GM23338 (cell line): ENCODE results near the gene PALLD. TPM values are rescaled to one million over a fixed set of nuclear protein-coding genes. Genes with fewer than 3 reads are reported as not detected.

Experiments used
- ATAC-seq: fragments of 200-7000 bp; cut with Tn5 transposase; 3 replicates; pipeline ENCODE4 v1.9.1; 2020
- DNase-seq: peaks from one replicate; pipeline ENCODE4 v3.0.0-alpha.2; 2015; ENCODE audit warnings: low spot score
- H2AFZ ChIP-seq: fragments of 200-600 bp; sonication (generic); 2 replicates; pipeline ENCODE4 v1.8.0; 2016; ENCODE audit warnings: antibody characterized with exemption, mild to moderate bottlenecking, moderate library complexity
- H3F3A ChIP-seq: fragments of 200-600 bp; sonication (generic); replicated peaks from 2 replicates; pipeline ENCODE4 v1.8.0; 2017; ENCODE audit warnings: antibody characterized with exemption, mixed run types, low read depth
- H3K27ac ChIP-seq: fragments of 200-600 bp; sonication (generic); 2 replicates; pipeline ENCODE4 v1.6.1; 2016; ENCODE audit warnings: low read depth
- H3K27me3 ChIP-seq: fragments of 200-600 bp; sonication (generic); 2 replicates; pipeline ENCODE4 v1.8.0; 2016; ENCODE audit warnings: mild to moderate bottlenecking, mixed run types, moderate library complexity; ENCODE audit not compliant: insufficient read depth
- H3K36me3 ChIP-seq: fragments of 200-600 bp; sonication (generic); 2 replicates; pipeline ENCODE4 v1.8.0; 2016; ENCODE audit warnings: mild to moderate bottlenecking; ENCODE audit not compliant: insufficient read depth
- H3K4me1 ChIP-seq: fragments of 200-600 bp; sonication (generic); 2 replicates; pipeline ENCODE4 v1.8.0; 2016; ENCODE audit warnings: mild to moderate bottlenecking, moderate library complexity; ENCODE audit not compliant: insufficient read depth
- H3K4me2 ChIP-seq: fragments of 200-600 bp; sonication (generic); 2 replicates; pipeline ENCODE4 v1.7.1; 2017; ENCODE audit warnings: mixed run types
- H3K4me3 ChIP-seq: fragments of 200-600 bp; sonication (generic); 2 replicates; pipeline ENCODE4 v1.6.1; 2016; ENCODE audit warnings: mixed run types
- H3K79me2 ChIP-seq: fragments of 200-600 bp; sonication (generic); replicated peaks from 2 replicates; pipeline ENCODE4 v1.8.0; 2017; ENCODE audit warnings: mild to moderate bottlenecking; ENCODE audit not compliant: insufficient read depth
- H3K9me2 ChIP-seq: fragments of 200-600 bp; sonication (generic); 2 replicates; pipeline ENCODE4 v1.8.0; 2017; ENCODE audit not compliant: insufficient read depth
- H4K20me1 ChIP-seq: fragments of 200-600 bp; sonication (generic); replicated peaks from 2 replicates; pipeline ENCODE4 v1.8.0; 2017; ENCODE audit warnings: mild to moderate bottlenecking; ENCODE audit not compliant: insufficient read depth
- H3K27ac Mint-ChIP-seq: 2 replicates; pipeline ENCODE4 v1.8.0; 2020; ENCODE audit warnings: inconsistent platforms, mild to moderate bottlenecking, moderate library complexity, mixed read lengths
- H3K27me3 Mint-ChIP-seq: 3 replicates; pipeline ENCODE4 v1.8.0; 2022; ENCODE audit warnings: low read depth, mild to moderate bottlenecking, moderate library complexity, mixed read lengths, inconsistent platforms; ENCODE audit not compliant: insufficient read depth, poor library complexity
- H3K36me3 Mint-ChIP-seq: 3 replicates; pipeline ENCODE4 v1.8.0; 2021; ENCODE audit warnings: low read depth, mild to moderate bottlenecking, inconsistent platforms, moderate library complexity, mixed read lengths
- H3K4me1 Mint-ChIP-seq: 3 replicates; pipeline ENCODE4 v1.8.0; 2020; ENCODE audit warnings: mild to moderate bottlenecking, inconsistent platforms, mixed read lengths
- H3K4me3 Mint-ChIP-seq: 3 replicates; pipeline ENCODE4 v1.8.0; 2021; ENCODE audit warnings: moderate library complexity, mild to moderate bottlenecking, inconsistent platforms, mixed read lengths
- H3K9me3 Mint-ChIP-seq: 3 replicates; pipeline ENCODE4 v1.8.0; 2020; ENCODE audit warnings: moderate library complexity, mild to moderate bottlenecking, inconsistent platforms, mixed read lengths
- CREB1 ChIP-seq: fragments of 250-450 bp; sonication (Bioruptor Pico); IDR thresholded peaks from 2 replicates; pipeline ENCODE4 v1.5.0; 2020; ENCODE audit warnings: low read depth, mild to moderate bottlenecking, moderate library complexity
- EZH2 ChIP-seq: fragments of 200-600 bp; sonication (generic); IDR thresholded peaks from one replicate; pipeline ENCODE4 v1.8.0; 2017; ENCODE audit warnings: antibody characterized with exemption, mild to moderate bottlenecking, low read depth; ENCODE audit not compliant: unreplicated experiment
- EZH2phosphoT487 ChIP-seq: fragments of 200-600 bp; sonication (generic); IDR thresholded peaks from one replicate; pipeline ENCODE4 v1.8.1; 2018; ENCODE audit warnings: antibody characterized with exemption; ENCODE audit not compliant: unreplicated experiment
- NANOG ChIP-seq: IDR thresholded peaks from 2 replicates; pipeline ENCODE4 v1.6.1; 2016; ENCODE audit warnings: antibody characterized with exemption, borderline replicate concordance
- POLR2AphosphoS5 ChIP-seq: IDR thresholded peaks from 2 replicates; pipeline ENCODE4 v1.6.1; 2016; ENCODE audit warnings: antibody characterized with exemption, low read depth
- STAT1 ChIP-seq: IDR thresholded peaks from one replicate; pipeline ENCODE4 v1.6.1; 2016; ENCODE audit warnings: antibody characterized with exemption; ENCODE audit not compliant: unreplicated experiment
- ZNF114 ChIP-seq: fragments of 250-450 bp; sonication (Bioruptor Pico); IDR thresholded peaks from 2 replicates; pipeline ENCODE4 v1.5.0; 2020; ENCODE audit warnings: mild to moderate bottlenecking, moderate library complexity
- polyA plus RNA-seq: library from polyadenylated mRNA; unstranded; fragments of >200 nt; fragmentation: Nextera tagmentation; extraction: Ambion mirVana; gene quantifications from 2 replicates; pipeline ENCODE4 v1.2.1, GENCODE V29; 2016
- total RNA-seq: library from RNA; depleted of rRNA; stranded (reverse); fragments of >200 nt; shearing (Covaris generic); gene quantifications from 2 replicates; pipeline ENCODE4 v1.2.3, GENCODE V29; 2014
- TF ChIP-seq, protein P1 (sequence below): IDR thresholded peaks from 2 replicates; pipeline ENCODE4 v1.6.1; 2016; ENCODE audit warnings: antibody characterized with exemption
- TF ChIP-seq, protein P2 (sequence below): IDR thresholded peaks from one replicate; pipeline ENCODE4 v1.6.1; 2018; ENCODE audit warnings: antibody characterized with exemption; ENCODE audit not compliant: unreplicated experiment
- TF ChIP-seq, protein P3 (sequence below): fragments of 250-450 bp; sonication (Bioruptor Pico); IDR thresholded peaks from 2 replicates; pipeline ENCODE4 v1.5.0; 2020; ENCODE audit warnings: mild to moderate bottlenecking, moderate library complexity

PALLD gene
- total and polyA plus RNA-seq, 2 experiments from 2014 or later, result 13.1 to 30.2 TPM

DNA sequence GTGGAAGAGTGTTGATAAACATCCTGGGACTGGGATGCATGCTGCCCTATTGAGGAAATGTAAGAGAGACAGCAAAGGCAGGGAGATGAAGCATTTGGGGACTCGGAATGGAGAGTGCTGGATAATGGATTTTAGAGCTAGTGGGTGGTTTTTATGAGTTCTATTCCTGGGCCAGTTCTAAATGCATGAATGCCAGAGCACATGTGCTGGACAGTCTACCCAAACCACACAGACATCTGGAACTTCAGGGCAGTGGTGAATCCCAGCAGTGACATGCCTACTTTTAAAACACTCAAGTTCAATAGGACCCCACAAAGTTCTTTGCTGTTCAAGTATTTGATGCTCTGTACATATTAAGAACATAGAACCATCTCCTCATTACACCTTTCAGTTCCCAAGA, 379.3 kb downstream of the PALLD start (continued):
- TF ChIP-seq, protein P1, sequence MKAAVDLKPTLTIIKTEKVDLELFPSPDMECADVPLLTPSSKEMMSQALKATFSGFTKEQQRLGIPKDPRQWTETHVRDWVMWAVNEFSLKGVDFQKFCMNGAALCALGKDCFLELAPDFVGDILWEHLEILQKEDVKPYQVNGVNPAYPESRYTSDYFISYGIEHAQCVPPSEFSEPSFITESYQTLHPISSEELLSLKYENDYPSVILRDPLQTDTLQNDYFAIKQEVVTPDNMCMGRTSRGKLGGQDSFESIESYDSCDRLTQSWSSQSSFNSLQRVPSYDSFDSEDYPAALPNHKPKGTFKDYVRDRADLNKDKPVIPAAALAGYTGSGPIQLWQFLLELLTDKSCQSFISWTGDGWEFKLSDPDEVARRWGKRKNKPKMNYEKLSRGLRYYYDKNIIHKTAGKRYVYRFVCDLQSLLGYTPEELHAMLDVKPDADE, result no peak
- TF ChIP-seq POLR2AphosphoS5, result no peak
- no peak for TF ChIP-seq ZNF114
- no peak for TF ChIP-seq EZH2

DNA sequence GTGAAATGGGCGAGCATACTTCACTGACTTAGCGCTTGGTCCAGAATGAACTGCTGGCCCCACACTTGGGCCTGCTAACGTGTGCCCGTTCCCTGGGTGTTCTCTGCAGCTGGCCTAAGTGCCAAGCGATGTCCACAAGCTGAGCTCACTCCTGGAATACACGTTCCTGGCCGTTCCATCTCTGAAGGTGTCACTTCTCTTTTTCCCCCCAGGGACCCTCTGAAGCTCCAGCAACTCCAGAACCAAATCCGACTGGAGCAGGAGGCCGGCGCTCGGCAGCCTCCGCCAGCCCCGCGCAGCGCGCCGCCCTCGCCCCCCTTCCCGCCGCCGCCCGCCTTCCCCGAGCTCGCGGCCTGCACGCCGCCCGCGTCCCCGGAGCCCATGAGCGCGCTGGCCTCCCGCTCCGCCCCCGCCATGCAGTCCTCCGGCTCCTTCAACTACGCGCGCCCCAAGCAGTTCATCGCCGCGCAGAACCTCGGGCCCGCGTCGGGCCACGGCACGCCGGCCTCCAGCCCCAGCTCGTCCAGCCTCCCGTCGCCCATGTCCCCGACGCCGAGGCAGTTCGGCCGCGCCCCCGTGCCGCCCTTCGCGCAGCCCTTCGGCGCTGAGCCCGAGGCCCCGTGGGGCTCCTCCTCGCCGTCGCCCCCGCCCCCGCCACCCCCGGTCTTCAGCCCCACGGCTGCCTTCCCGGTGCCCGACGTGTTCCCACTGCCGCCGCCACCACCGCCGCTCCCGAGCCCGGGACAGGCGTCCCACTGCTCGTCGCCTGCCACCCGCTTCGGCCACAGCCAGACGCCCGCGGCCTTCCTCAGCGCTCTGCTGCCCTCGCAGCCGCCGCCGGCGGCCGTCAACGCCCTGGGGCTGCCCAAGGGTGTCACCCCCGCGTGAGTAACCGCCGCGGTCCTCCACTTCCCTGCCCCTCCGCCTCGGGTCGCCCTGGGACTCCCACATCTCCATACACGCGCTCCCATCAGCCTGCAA, 380.9 kb downstream of the PALLD start:
- H3K4me1 ChIP-seq, result no peaks in the 10 kb centered on the region
- peak overlapping the region; percentile 93 for H2AFZ ChIP-seq
- no peaks in the 10 kb centered on the region for H3K9me3 Mint-ChIP-seq
- H3K36me3 Mint-ChIP-seq, result peaks cover 11% of the 10 kb centered on the region
- H3K4me3 Mint-ChIP-seq, result peak overlapping the region; percentile 75
- peaks cover 5% of the 10 kb centered on the region for H3K27me3 Mint-ChIP-seq
- H3K27ac ChIP-seq, result no peak overlapping the region
- no peaks in the 10 kb centered on the region for H3K36me3 ChIP-seq
- peaks cover 36% of the 10 kb centered on the region for H3K27me3 ChIP-seq
- no peaks in the 10 kb centered on the region for H3F3A ChIP-seq
- no peaks in the 10 kb centered on the region for H3K9me2 ChIP-seq
- peak overlapping the region; percentile 64 for H3K4me3 ChIP-seq
- peaks cover 12% of the 10 kb centered on the region for H3K4me1 Mint-ChIP-seq
- H3K4me2 ChIP-seq, result peak overlapping the region; percentile 85
- ATAC-seq, result peak; percentile 88
- H4K20me1 ChIP-seq, result no peaks in the 10 kb centered on the region
- H3K79me2 ChIP-seq, result no peaks in the 10 kb centered on the region
- H3K27ac Mint-ChIP-seq, result no peak overlapping the region
- DNase-seq, result peak; percentile 77
- TF ChIP-seq CREB1 (CRISPR knock-in tag) (no peak), ZNF114 (no peak), NANOG (no peak), EZH2phosphoT487 (no peak), EZH2 (no peak), STAT1 (no peak)
- TF ChIP-seq, protein P1, result no peak
- TF ChIP-seq, protein P2, sequence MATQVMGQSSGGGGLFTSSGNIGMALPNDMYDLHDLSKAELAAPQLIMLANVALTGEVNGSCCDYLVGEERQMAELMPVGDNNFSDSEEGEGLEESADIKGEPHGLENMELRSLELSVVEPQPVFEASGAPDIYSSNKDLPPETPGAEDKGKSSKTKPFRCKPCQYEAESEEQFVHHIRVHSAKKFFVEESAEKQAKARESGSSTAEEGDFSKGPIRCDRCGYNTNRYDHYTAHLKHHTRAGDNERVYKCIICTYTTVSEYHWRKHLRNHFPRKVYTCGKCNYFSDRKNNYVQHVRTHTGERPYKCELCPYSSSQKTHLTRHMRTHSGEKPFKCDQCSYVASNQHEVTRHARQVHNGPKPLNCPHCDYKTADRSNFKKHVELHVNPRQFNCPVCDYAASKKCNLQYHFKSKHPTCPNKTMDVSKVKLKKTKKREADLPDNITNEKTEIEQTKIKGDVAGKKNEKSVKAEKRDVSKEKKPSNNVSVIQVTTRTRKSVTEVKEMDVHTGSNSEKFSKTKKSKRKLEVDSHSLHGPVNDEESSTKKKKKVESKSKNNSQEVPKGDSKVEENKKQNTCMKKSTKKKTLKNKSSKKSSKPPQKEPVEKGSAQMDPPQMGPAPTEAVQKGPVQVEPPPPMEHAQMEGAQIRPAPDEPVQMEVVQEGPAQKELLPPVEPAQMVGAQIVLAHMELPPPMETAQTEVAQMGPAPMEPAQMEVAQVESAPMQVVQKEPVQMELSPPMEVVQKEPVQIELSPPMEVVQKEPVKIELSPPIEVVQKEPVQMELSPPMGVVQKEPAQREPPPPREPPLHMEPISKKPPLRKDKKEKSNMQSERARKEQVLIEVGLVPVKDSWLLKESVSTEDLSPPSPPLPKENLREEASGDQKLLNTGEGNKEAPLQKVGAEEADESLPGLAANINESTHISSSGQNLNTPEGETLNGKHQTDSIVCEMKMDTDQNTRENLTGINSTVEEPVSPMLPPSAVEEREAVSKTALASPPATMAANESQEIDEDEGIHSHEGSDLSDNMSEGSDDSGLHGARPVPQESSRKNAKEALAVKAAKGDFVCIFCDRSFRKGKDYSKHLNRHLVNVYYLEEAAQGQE, result no peak
- TF ChIP-seq, protein P3, sequence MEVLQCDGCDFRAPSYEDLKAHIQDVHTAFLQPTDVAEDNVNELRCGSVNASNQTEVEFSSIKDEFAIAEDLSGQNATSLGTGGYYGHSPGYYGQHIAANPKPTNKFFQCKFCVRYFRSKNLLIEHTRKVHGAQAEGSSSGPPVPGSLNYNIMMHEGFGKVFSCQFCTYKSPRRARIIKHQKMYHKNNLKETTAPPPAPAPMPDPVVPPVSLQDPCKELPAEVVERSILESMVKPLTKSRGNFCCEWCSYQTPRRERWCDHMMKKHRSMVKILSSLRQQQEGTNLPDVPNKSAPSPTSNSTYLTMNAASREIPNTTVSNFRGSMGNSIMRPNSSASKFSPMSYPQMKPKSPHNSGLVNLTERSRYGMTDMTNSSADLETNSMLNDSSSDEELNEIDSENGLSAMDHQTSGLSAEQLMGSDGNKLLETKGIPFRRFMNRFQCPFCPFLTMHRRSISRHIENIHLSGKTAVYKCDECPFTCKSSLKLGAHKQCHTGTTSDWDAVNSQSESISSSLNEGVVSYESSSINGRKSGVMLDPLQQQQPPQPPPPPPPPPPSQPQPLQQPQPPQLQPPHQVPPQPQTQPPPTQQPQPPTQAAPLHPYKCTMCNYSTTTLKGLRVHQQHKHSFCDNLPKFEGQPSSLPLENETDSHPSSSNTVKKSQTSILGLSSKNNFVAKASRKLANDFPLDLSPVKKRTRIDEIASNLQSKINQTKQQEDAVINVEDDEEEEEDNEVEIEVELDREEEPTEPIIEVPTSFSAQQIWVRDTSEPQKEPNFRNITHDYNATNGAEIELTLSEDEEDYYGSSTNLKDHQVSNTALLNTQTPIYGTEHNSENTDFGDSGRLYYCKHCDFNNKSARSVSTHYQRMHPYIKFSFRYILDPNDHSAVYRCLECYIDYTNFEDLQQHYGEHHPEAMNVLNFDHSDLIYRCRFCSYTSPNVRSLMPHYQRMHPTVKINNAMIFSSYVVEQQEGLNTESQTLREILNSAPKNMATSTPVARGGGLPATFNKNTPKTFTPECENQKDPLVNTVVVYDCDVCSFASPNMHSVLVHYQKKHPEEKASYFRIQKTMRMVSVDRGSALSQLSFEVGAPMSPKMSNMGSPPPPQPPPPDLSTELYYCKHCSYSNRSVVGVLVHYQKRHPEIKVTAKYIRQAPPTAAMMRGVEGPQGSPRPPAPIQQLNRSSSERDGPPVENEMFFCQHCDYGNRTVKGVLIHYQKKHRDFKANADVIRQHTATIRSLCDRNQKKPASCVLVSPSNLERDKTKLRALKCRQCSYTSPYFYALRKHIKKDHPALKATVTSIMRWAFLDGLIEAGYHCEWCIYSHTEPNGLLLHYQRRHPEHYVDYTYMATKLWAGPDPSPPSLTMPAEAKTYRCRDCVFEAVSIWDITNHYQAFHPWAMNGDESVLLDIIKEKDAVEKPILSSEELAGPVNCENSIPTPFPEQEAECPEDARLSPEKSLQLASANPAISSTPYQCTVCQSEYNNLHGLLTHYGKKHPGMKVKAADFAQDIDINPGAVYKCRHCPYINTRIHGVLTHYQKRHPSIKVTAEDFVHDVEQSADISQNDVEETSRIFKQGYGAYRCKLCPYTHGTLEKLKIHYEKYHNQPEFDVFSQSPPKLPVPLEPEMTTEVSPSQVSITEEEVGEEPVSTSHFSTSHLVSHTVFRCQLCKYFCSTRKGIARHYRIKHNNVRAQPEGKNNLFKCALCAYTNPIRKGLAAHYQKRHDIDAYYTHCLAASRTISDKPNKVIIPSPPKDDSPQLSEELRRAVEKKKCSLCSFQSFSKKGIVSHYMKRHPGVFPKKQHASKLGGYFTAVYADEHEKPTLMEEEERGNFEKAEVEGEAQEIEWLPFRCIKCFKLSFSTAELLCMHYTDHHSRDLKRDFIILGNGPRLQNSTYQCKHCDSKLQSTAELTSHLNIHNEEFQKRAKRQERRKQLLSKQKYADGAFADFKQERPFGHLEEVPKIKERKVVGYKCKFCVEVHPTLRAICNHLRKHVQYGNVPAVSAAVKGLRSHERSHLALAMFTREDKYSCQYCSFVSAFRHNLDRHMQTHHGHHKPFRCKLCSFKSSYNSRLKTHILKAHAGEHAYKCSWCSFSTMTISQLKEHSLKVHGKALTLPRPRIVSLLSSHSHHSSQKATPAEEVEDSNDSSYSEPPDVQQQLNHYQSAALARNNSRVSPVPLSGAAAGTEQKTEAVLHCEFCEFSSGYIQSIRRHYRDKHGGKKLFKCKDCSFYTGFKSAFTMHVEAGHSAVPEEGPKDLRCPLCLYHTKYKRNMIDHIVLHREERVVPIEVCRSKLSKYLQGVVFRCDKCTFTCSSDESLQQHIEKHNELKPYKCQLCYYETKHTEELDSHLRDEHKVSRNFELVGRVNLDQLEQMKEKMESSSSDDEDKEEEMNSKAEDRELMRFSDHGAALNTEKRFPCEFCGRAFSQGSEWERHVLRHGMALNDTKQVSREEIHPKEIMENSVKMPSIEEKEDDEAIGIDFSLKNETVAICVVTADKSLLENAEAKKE, result no peak
